Coronary artery (tissue), 2 donors: Measurements from ENCODE around the gene XPO6.

Source experiments
- DNase-seq: peaks from one replicate; pipeline ENCODE4 v3.0.0-alpha.2; 2017; ENCODE audit warnings: low spot score
- H3K27ac ChIP-seq, 2 donors: fragments of 200-600 bp; sonication (generic); one replicate each; pipeline ENCODE4 v1.5.1; 2016 to 2019
- H3K4me3 ChIP-seq: fragments of 200-600 bp; sonication (generic); 2 replicates; pipeline ENCODE4 v1.5.1; 2016; ENCODE audit warnings: mild to moderate bottlenecking, moderate library complexity
- CTCF ChIP-seq: fragments of 200-600 bp; sonication (generic); IDR thresholded peaks from one replicate; pipeline ENCODE4 v1.5.1; 2019; ENCODE audit warnings: antibody characterized with exemption

Gene XPO6

GRCh38 chr16:28218109-28218508 is 6.3 kb upstream of the XPO6 start:
- no peak for TF ChIP-seq CTCF
- Histone ChIP-seq H3K4me3 (no peak overlapping the region), H3K27ac (no peak overlapping the region)
- DNase-seq: no peak

DNA sequence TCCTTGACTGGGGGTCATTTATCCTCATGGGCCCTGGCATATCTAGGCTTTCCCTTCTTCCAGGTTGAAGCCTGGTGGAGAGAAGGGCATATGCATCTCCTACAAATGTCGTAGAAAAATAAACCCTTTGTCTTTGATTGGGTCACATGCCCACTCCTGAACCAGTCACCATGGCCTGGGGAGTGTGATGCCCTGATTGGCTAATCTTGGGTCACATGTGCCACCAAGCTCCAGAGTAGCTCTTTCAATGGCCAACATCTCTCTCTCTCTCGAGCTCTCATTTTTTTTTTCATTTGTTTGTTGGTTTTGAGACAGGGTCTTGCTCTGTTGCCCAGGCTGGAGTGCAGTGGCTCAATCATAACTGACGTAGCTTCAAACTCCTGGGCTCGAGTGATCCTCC is 5.6 kb upstream of the XPO6 start:
- no peak for TF ChIP-seq CTCF
- H3K27ac ChIP-seq: no peak overlapping the region
- DNase-seq: no peak
- no peak overlapping the region for H3K4me3 ChIP-seq

- no peak overlapping the region for H3K27ac ChIP-seq
- H3K4me3 ChIP-seq: no peak overlapping the region
- TF ChIP-seq CTCF: no peak
- DNase-seq: no peak
These were observed 1.6 kb upstream of the XPO6 start for GRCh38 chr16:28213396-28213795.

DNA sequence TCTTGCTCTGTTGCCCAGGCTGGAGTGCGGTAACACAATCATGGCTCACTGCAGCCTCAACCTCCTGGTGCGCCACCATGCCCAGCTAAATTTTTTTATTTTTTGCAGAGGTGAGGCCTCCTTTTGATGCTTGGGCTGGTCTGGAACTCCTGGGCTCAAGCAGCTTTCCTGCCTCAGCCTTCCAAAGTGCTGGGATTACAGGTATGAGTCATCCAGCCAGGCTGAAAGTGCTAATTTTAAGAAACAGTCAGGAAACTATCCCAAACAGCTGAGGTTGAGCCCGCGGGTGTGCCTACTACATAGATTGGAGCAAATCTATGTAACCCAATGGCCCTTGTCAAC is 738 bp upstream of the XPO6 start:
- DNase-seq: no peak
- peak overlapping the region; percentile 90 for H3K27ac ChIP-seq
- TF ChIP-seq CTCF: no peak
- H3K4me3 ChIP-seq: peak overlapping the region; percentile 84

DNA sequence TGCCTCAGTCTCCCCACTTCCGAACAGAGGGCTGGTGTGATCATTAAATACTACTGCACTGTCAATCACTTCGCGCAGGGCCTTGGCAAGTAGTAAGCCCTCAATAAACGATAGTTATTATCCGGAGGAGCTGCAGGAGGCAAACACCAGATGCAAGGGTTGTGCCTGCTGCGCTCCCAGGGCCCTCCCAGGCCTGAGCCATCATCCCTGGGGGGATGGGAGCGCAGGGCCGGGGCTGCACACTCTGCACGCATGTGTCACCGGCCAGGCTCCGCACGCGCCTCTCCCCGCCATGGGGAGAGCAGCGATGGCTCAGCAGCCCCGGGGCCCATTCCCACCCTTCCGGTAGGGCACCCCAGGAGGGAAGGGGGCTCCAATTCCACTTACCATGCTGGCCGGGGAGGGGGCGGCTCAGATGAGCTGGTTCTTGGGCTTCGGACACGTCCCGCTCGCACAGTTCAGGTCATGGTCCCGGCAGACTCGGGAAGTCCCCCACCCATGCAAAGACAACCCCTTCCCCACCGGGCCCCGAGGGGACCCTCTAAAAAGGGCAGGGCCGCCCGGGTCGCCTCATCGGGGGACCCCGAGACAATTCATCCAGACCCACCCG is 681 bp downstream of the XPO6 start:
- Histone ChIP-seq H3K4me3 (peak overlapping the region; percentile 84), H3K27ac (peak overlapping the region; percentile 90)
- DNase-seq: peak; percentile 83
- TF ChIP-seq CTCF: no peak

DNA sequence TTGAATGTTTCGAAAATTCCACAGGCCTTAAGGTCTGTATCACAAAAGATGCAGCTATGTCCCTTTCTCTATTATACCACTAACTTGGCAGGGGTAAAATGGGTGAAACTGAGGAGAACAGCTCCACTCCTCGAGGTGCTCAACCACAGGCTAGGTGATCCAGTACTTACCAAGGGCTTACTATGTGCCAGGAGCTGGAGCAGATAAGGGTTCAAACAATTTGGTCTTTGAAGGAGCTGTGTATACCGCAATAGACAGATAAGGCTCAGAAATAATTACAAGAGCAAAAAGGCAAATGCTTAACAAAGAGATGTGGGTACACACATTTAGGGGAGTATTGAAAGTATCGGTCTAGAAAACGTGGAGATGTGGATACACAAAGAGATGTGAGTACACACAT is 1.5 kb downstream of the XPO6 start:
- Histone ChIP-seq H3K4me3 (peak overlapping the region; percentile 84), H3K27ac (peak overlapping the region; percentile 90)
- DNase-seq: no peak
- TF ChIP-seq CTCF: no peak

DNA sequence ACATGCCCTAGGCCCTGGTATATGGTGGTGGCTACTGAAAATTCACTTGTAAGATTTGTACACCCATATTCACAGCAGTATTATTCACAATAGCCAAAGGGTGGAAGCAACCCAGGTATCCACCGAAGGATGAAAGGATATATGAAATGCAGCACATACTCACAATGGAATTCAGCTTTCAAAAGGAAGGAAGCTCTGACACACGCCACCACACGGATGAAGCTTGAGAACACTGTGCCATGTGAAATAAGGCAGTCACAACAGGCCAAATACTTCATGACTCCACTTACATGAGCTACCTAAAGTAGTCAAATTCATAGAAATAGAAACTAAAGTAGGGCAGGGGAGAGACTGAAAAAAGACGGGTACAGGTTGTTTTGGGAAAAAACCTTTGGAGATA is 2.9 kb downstream of the XPO6 start:
- TF ChIP-seq CTCF: no peak
- H3K27ac ChIP-seq: no peak overlapping the region
- no peak for DNase-seq
- no peak overlapping the region for H3K4me3 ChIP-seq
